Measurements from ENCODE around the gene FASLG.
"Not testable (repeated sequence)": the region's sequence is repeated elsewhere in the genome, so short reads cannot be mapped to it uniquely, and the experiment has no call there.

Gene FASLG

GRCh38 chr1:172686143-172686542 lies 27.2 kb downstream of the FASLG start:
- no peak for DNase-seq

- DNase-seq, result not testable (repeated sequence)
Measured at GRCh38 chr1:172688428-172689085, 29.7 kb downstream of the FASLG start.

GRCh38 chr1:172690925-172691324 lies 32.0 kb downstream of the FASLG start:
- DNase-seq, result not testable (repeated sequence)

- peak; percentile 64 for DNase-seq
Measured at GRCh38 chr1:172697534-172698002, 38.7 kb downstream of the FASLG start.

GRCh38 chr1:172698224-172698623 lies 39.3 kb downstream of the FASLG start:
- DNase-seq, result peak; percentile 36

GRCh38 chr1:172699111-172699510 lies 40.2 kb downstream of the FASLG start:
- peak; percentile 85 for DNase-seq

GRCh38 chr1:172699695-172700227 lies 40.9 kb downstream of the FASLG start:
- DNase-seq, result no peak

- DNase-seq, result no peak
Measured at GRCh38 chr1:172700556-172700955, 41.7 kb downstream of the FASLG start.

- DNase-seq, result peak; percentile 48
Measured at GRCh38 chr1:172704001-172704400, 45.1 kb downstream of the FASLG start.

GRCh38 chr1:172704420-172705210 lies 45.7 kb downstream of the FASLG start:
- no peak for DNase-seq

GRCh38 chr1:172708452-172708851 lies 49.5 kb downstream of the FASLG start:
- DNase-seq, result peak; percentile 56

GRCh38 chr1:172711558-172711957 lies 52.7 kb downstream of the FASLG start:
- no peak for DNase-seq

GRCh38 chr1:172713466-172713865 lies 54.6 kb downstream of the FASLG start:
- DNase-seq, result no peak

Data from CD4-positive, alpha-beta T cell treated with Interleukin-21 for 1 hour (primary cell).